Endothelial cell (in vitro differentiated cells): Measurements from ENCODE around the gene TMEM109. TPM values are rescaled to one million over a fixed set of nuclear protein-coding genes. Genes with fewer than 3 reads are reported as not detected.

Source experiments
- DNase-seq: peaks from one replicate; pipeline ENCODE4 v3.0.0; 2021; ENCODE audit warnings: low spot score
- H3K27ac Mint-ChIP-seq: one replicate; pipeline ENCODE4 v1.8.0; 2021; ENCODE audit warnings: mixed read lengths, inconsistent platforms; ENCODE audit not compliant: unreplicated experiment
- H3K27me3 Mint-ChIP-seq: one replicate; pipeline ENCODE4 v1.8.0; 2021; ENCODE audit warnings: mild to moderate bottlenecking, moderate library complexity, mixed read lengths, inconsistent platforms; ENCODE audit not compliant: unreplicated experiment
- H3K36me3 Mint-ChIP-seq: one replicate; pipeline ENCODE4 v1.8.0; 2021; ENCODE audit warnings: mild to moderate bottlenecking, low read depth, mixed read lengths, inconsistent platforms; ENCODE audit not compliant: unreplicated experiment
- H3K4me1 Mint-ChIP-seq: one replicate; pipeline ENCODE4 v1.8.0; 2021; ENCODE audit warnings: mild to moderate bottlenecking, mixed read lengths, inconsistent platforms; ENCODE audit not compliant: unreplicated experiment
- H3K4me3 Mint-ChIP-seq: one replicate; pipeline ENCODE4 v1.8.0; 2021; ENCODE audit warnings: mild to moderate bottlenecking, mixed read lengths, inconsistent platforms; ENCODE audit not compliant: unreplicated experiment
- H3K9me3 Mint-ChIP-seq: one replicate; pipeline ENCODE4 v1.8.0; 2021; ENCODE audit warnings: mixed read lengths, inconsistent platforms; ENCODE audit not compliant: unreplicated experiment
- total RNA-seq: library from RNA; stranded (reverse); fragmentation: NEBNext Ultra II Directional; extraction: Animal tissue kit (Norgen Biotek cat#: 25700); gene quantifications from one replicate; pipeline ENCODE4 v1.2.1, GENCODE V29; 2021; ENCODE audit not compliant: unreplicated experiment
- TF ChIP-seq, protein P1 (sequence below): fragments of 200-600 bp; sonication (generic); IDR thresholded peaks from one replicate; pipeline ENCODE4 v1.5.0; 2021; ENCODE audit warnings: antibody characterized with exemption; ENCODE audit not compliant: unreplicated experiment

TMEM109 gene
- total RNA-seq, 1 donor from 2014 or later = 95.1 TPM

DNA sequence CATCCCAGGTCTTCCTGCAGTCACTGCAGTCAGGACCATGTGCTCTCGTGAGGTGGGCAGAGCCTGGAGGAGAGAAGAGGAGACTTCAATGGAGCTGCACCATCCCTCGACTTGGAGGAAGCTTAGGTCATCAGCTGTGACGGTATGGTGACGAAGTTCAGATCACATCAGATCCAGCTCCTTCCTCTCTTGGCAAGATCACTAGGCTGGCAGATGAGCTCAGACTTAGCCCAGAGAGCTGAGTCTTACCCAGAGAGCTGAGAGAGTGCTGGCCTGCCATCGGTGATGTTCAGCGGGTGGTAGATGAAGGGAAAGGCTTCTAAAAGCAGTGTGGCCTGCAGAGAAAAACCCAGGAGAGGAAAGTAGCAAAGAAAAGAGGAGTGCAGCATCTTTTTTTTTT lies 39.8 kb downstream of the TMEM109 start:
- no peaks in the 10 kb centered on the region for H3K36me3 Mint-ChIP-seq
- H3K27me3 Mint-ChIP-seq = peaks cover 13% of the 10 kb centered on the region
- TF ChIP-seq, protein P1, sequence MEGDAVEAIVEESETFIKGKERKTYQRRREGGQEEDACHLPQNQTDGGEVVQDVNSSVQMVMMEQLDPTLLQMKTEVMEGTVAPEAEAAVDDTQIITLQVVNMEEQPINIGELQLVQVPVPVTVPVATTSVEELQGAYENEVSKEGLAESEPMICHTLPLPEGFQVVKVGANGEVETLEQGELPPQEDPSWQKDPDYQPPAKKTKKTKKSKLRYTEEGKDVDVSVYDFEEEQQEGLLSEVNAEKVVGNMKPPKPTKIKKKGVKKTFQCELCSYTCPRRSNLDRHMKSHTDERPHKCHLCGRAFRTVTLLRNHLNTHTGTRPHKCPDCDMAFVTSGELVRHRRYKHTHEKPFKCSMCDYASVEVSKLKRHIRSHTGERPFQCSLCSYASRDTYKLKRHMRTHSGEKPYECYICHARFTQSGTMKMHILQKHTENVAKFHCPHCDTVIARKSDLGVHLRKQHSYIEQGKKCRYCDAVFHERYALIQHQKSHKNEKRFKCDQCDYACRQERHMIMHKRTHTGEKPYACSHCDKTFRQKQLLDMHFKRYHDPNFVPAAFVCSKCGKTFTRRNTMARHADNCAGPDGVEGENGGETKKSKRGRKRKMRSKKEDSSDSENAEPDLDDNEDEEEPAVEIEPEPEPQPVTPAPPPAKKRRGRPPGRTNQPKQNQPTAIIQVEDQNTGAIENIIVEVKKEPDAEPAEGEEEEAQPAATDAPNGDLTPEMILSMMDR = no peak
- H3K4me3 Mint-ChIP-seq = no peak overlapping the region
- H3K27ac Mint-ChIP-seq = no peak overlapping the region
- DNase-seq = no peak
- H3K4me1 Mint-ChIP-seq = peaks cover 3% of the 10 kb centered on the region
- H3K9me3 Mint-ChIP-seq = no peaks in the 10 kb centered on the region

DNA sequence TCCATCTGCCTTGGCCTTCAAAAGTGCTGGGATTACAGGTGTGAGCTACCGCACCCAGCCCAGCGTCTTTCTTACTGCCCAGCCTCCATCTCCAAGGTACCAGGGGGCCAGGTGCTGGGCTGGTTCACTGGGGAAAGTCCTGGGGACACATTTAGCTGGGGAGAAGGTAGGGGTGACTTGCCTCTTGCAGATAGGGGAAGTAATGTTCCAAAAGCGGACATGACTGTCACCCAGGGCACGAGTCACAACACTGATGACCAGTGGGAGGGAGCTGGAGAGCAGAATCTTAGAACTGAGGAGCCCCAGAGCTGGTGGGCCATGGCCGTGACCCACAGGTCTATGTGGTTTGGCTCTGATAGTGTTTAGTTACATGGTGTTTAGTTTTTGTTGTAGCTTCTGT lies 40.5 kb downstream of the TMEM109 start:
- no peak for DNase-seq
- peaks cover 13% of the 10 kb centered on the region for H3K27me3 Mint-ChIP-seq
- H3K4me3 Mint-ChIP-seq = no peak overlapping the region
- H3K36me3 Mint-ChIP-seq = no peaks in the 10 kb centered on the region
- no peak overlapping the region for H3K27ac Mint-ChIP-seq
- TF ChIP-seq, protein P1 = no peak
- H3K9me3 Mint-ChIP-seq = no peaks in the 10 kb centered on the region
- H3K4me1 Mint-ChIP-seq = peaks cover 3% of the 10 kb centered on the region

GRCh38 chr11:60955571-60955970 lies 41.6 kb downstream of the TMEM109 start:
- peaks cover 8% of the 10 kb centered on the region for H3K27me3 Mint-ChIP-seq
- H3K9me3 Mint-ChIP-seq = no peaks in the 10 kb centered on the region
- no peak overlapping the region for H3K27ac Mint-ChIP-seq
- H3K36me3 Mint-ChIP-seq = no peaks in the 10 kb centered on the region
- peaks cover 3% of the 10 kb centered on the region for H3K4me1 Mint-ChIP-seq
- DNase-seq = no peak
- H3K4me3 Mint-ChIP-seq = no peak overlapping the region
- TF ChIP-seq, protein P1 = no peak

GRCh38 chr11:60957188-60957587 lies 43.2 kb downstream of the TMEM109 start:
- Mint-ChIP-seq H3K9me3 (no peaks in the 10 kb centered on the region), H3K27ac (no peak overlapping the region), H3K4me3 (no peak overlapping the region), H3K36me3 (no peaks in the 10 kb centered on the region), H3K27me3 (peaks cover 7% of the 10 kb centered on the region), H3K4me1 (peaks cover 3% of the 10 kb centered on the region)
- DNase-seq = no peak
- TF ChIP-seq, protein P1 = no peak

GRCh38 chr11:60959431-60959830 lies 45.5 kb downstream of the TMEM109 start:
- H3K9me3 Mint-ChIP-seq = no peaks in the 10 kb centered on the region
- H3K4me3 Mint-ChIP-seq = no peak overlapping the region
- no peak for DNase-seq
- TF ChIP-seq, protein P1 = no peak
- H3K27me3 Mint-ChIP-seq = no peaks in the 10 kb centered on the region
- H3K36me3 Mint-ChIP-seq = no peaks in the 10 kb centered on the region
- no peaks in the 10 kb centered on the region for H3K4me1 Mint-ChIP-seq
- H3K27ac Mint-ChIP-seq = no peak overlapping the region
